ENCODE measurements around the gene THAP7. TPM values are rescaled to one million over a fixed set of nuclear protein-coding genes. Genes with fewer than 3 reads are reported as not detected.
A peak's percentile ranks its signal among the peaks of the same experiment; 100 is the strongest.

The THAP7 gene
- total and polyA plus RNA-seq, 9 of the 15 experiments (the other 6 are each of a cell fraction or from before 2014, with no cell fraction given): 7.9 to 263 (median 84.1) TPM

DNA sequence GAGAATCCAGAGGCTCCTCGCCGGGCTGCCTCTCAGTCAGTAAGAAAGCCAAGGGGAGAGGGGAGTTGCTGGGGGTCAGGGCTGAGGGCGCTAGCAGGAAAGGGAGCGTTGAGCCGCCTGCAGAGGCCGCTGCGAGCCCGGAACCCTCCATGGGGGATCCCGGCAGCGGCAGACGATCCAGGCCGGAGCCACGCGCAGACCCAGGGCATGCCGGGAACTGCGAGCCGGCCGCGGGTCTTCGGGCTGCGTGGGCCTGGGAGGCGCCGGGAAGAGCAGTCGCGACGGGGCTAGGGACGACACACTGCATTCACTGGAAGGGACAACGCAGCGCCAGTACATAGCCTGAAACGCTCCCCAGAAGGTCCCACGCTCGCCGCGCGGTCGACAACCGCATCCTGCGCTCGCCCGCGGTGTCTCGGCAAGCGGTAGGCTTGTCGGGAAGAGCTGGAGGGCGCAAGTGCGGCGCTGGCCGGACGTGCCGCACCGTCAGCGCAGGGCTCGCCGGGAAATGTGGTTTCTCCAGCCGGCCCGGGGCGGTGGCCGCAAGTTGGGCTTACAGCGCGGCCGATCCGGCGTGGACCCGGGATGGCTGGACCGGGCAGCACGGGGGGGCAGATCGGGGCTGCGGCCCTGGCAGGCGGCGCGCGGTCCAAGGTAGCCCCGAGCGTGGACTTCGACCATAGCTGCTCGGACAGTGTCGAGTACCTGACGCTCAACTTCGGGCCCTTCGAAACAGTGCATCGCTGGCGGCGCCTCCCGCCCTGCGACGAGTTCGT lies 19.9 kb downstream of the THAP7 start, which contains the start of gene LZTR1 (continued):
- TF ChIP-seq, protein P1, sequence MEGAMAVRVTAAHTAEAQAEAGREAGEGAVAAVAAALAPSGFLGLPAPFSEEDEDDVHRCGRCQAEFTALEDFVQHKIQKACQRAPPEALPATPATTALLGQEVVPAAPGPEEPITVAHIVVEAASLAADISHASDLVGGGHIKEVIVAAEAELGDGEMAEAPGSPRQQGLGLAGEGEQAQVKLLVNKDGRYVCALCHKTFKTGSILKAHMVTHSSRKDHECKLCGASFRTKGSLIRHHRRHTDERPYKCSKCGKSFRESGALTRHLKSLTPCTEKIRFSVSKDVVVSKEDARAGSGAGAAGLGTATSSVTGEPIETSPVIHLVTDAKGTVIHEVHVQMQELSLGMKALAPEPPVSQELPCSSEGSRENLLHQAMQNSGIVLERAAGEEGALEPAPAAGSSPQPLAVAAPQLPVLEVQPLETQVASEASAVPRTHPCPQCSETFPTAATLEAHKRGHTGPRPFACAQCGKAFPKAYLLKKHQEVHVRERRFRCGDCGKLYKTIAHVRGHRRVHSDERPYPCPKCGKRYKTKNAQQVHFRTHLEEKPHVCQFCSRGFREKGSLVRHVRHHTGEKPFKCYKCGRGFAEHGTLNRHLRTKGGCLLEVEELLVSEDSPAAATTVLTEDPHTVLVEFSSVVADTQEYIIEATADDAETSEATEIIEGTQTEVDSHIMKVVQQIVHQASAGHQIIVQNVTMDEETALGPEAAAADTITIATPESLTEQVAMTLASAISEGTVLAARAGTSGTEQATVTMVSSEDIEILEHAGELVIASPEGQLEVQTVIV (CRISPR knock-in tag; IDR thresholded peaks at IDR 0.05; ENCODE audit: borderline replicate concordance): no peak
- TF ChIP-seq, protein P2, sequence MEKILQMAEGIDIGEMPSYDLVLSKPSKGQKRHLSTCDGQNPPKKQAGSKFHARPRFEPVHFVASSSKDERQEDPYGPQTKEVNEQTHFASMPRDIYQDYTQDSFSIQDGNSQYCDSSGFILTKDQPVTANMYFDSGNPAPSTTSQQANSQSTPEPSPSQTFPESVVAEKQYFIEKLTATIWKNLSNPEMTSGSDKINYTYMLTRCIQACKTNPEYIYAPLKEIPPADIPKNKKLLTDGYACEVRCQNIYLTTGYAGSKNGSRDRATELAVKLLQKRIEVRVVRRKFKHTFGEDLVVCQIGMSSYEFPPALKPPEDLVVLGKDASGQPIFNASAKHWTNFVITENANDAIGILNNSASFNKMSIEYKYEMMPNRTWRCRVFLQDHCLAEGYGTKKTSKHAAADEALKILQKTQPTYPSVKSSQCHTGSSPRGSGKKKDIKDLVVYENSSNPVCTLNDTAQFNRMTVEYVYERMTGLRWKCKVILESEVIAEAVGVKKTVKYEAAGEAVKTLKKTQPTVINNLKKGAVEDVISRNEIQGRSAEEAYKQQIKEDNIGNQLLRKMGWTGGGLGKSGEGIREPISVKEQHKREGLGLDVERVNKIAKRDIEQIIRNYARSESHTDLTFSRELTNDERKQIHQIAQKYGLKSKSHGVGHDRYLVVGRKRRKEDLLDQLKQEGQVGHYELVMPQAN (IDR thresholded peaks at IDR 0.05; ENCODE audit: borderline replicate concordance): no peak
- TF ChIP-seq ARHGAP35 (IDR thresholded peaks at IDR 0.05; ENCODE audit: partially characterized antibody) (no peak), JUND (IDR thresholded peaks at IDR 0.05; ENCODE audit: borderline replicate concordance, low read depth, low read length) (peak; percentile 69; the same call in 1 of the 2 replicates), JUND (tag; IDR thresholded peaks at IDR 0.05; ENCODE audit: borderline replicate concordance, low read depth, low read length) (peak; percentile 88; the same call in 2 of the 3 replicates), LCOR (CRISPR knock-in tag; IDR thresholded peaks at IDR 0.05) (no peak), ZNF232 (CRISPR knock-in tag; IDR thresholded peaks at IDR 0.05) (no peak), HMG20B (CRISPR knock-in tag; IDR thresholded peaks at IDR 0.05) (no peak), MEIS2 (IDR thresholded peaks at IDR 0.05; ENCODE audit: partially characterized antibody) (no peak), NCOA1 (IDR thresholded peaks at IDR 0.05; ENCODE audit: low read depth) (no peak), SOX6 (IDR thresholded peaks at IDR 0.05) (no peak), PYGO2 (tag; IDR thresholded peaks at IDR 0.05) (peak; percentile 80), E2F1 (CRISPR knock-in tag; IDR thresholded peaks at IDR 0.05) (peak; percentile 99), MXD1 (CRISPR knock-in tag; IDR thresholded peaks at IDR 0.05; ENCODE audit: borderline replicate concordance, poor library complexity, severe bottlenecking) (peak; percentile 88), ZBTB2 (IDR thresholded peaks at IDR 0.05) (no peak)
- TF ChIP-seq, protein P3, sequence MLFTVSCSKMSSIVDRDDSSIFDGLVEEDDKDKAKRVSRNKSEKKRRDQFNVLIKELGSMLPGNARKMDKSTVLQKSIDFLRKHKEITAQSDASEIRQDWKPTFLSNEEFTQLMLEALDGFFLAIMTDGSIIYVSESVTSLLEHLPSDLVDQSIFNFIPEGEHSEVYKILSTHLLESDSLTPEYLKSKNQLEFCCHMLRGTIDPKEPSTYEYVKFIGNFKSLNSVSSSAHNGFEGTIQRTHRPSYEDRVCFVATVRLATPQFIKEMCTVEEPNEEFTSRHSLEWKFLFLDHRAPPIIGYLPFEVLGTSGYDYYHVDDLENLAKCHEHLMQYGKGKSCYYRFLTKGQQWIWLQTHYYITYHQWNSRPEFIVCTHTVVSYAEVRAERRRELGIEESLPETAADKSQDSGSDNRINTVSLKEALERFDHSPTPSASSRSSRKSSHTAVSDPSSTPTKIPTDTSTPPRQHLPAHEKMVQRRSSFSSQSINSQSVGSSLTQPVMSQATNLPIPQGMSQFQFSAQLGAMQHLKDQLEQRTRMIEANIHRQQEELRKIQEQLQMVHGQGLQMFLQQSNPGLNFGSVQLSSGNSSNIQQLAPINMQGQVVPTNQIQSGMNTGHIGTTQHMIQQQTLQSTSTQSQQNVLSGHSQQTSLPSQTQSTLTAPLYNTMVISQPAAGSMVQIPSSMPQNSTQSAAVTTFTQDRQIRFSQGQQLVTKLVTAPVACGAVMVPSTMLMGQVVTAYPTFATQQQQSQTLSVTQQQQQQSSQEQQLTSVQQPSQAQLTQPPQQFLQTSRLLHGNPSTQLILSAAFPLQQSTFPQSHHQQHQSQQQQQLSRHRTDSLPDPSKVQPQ (CRISPR knock-in tag; IDR thresholded peaks at IDR 0.05; ENCODE audit: borderline replicate concordance): peak; percentile 86
